HG03025 (cell line): ENCODE measurements around the gene TGFB3.
A peak's percentile ranks its signal among the peaks of the same experiment; 100 is the strongest.

Experiments
- ATAC-seq: cut with Tn5 transposase; IDR thresholded peaks from one replicate; pipeline ENCODE4 v1.9.1; 2021; ENCODE audit warnings: mild to moderate bottlenecking, moderate library complexity; ENCODE audit not compliant: unreplicated experiment, low FRiP score

The TGFB3 gene

GRCh38 chr14:75987201-75987970 lies 5.6 kb upstream of the TGFB3 start:
- ATAC-seq = no peak

GRCh38 chr14:75986439-75986765 lies 4.6 kb upstream of the TGFB3 start:
- ATAC-seq = no peak

- ATAC-seq = peak; percentile 53
Measured at GRCh38 chr14:75985618-75986438, 4.0 kb upstream of the TGFB3 start, which contains the start of gene IFT43. Gene IFT43, plus strand, starts transcription at chr14:75985763. Its CDS starts 24 bp downstream, at chr14:75985787.

GRCh38 chr14:75984674-75985073 lies 2.9 kb upstream of the TGFB3 start:
- no peak for ATAC-seq

- ATAC-seq = no peak
Measured at GRCh38 chr14:75983019-75983358, 1.2 kb upstream of the TGFB3 start.

GRCh38 chr14:75982266-75983018 lies 647 bp upstream of the TGFB3 start:
- no peak for ATAC-seq

- no peak for ATAC-seq
Measured at GRCh38 chr14:75980856-75981255, 939 bp downstream of the TGFB3 start.

- ATAC-seq = no peak
Measured at GRCh38 chr14:75979648-75980565, 1.9 kb downstream of the TGFB3 start.

GRCh38 chr14:75979071-75979571 lies 2.7 kb downstream of the TGFB3 start:
- ATAC-seq = no peak

- no peak for ATAC-seq
Measured at GRCh38 chr14:75978249-75978731, 3.5 kb downstream of the TGFB3 start.

- no peak for ATAC-seq
Measured at GRCh38 chr14:75977582-75977943, 4.2 kb downstream of the TGFB3 start.

GRCh38 chr14:75976826-75977581 lies 4.8 kb downstream of the TGFB3 start:
- no peak for ATAC-seq

- no peak for ATAC-seq
Measured at GRCh38 chr14:75972801-75973421, 8.9 kb downstream of the TGFB3 start.

- ATAC-seq = no peak
Measured at GRCh38 chr14:75971509-75971908, 10.3 kb downstream of the TGFB3 start.

GRCh38 chr14:75970989-75971388 lies 10.8 kb downstream of the TGFB3 start:
- ATAC-seq = no peak

- no peak for ATAC-seq
Measured at GRCh38 chr14:75969891-75970290, 11.9 kb downstream of the TGFB3 start.

- ATAC-seq = no peak
Measured at GRCh38 chr14:75969126-75969525, 12.7 kb downstream of the TGFB3 start.

- no peak for ATAC-seq
Measured at GRCh38 chr14:75968456-75968855, 13.3 kb downstream of the TGFB3 start.

GRCh38 chr14:75967866-75968265 lies 13.9 kb downstream of the TGFB3 start:
- no peak for ATAC-seq
